VCaP (cell line): ENCODE measurements around the gene STAG2.

Experiments
- H3K27ac ChIP-seq: fragments of 450-650 bp; 2 replicates; pipeline ENCODE4 v1.5.1; 2017
- CTCF ChIP-seq: fragments of 450-650 bp; conservative IDR thresholded peaks from 2 replicates; pipeline ENCODE4 v1.5.1; 2017; ENCODE audit warnings: mild to moderate bottlenecking, moderate library complexity

STAG2 gene

GRCh38 chrX:124145749-124146148, 184.2 kb downstream of the STAG2 start:
- TF ChIP-seq CTCF = no peak
- H3K27ac ChIP-seq = no peak overlapping the region

- no peak for TF ChIP-seq CTCF
- no peak overlapping the region for H3K27ac ChIP-seq
These were observed 189.7 kb downstream of the STAG2 start for GRCh38 chrX:124151195-124151594.
